H1 (cell line): ENCODE measurements around the gene CLEC3A.

Source experiments
- CTCF ChIP-seq, 3 experiments: IDR thresholded peaks; 1 replicate in 2 of 3; 2 replicates in 1 of 3; pipeline versions ENCODE4 v1.5.1 to v1.6.1; 2011; ENCODE audit warnings: low read length in 3 of 3, mild to moderate bottlenecking in 3 of 3, inconsistent platforms in 2 of 3, low read depth in 1 of 3, moderate library complexity in 1 of 3; ENCODE audit not compliant: insufficient read depth in 1 of 3; ENCODE audit errors: control extremely low read depth in 1 of 3
- E2F6 ChIP-seq: IDR thresholded peaks from 2 replicates; pipeline ENCODE4 v1.6.1; 2012; ENCODE audit warnings: inconsistent platforms
- GABPA ChIP-seq: IDR thresholded peaks from 2 replicates; pipeline ENCODE4 v1.6.1; 2011; ENCODE audit warnings: mild to moderate bottlenecking, low read length, moderate library complexity, borderline replicate concordance; ENCODE audit not compliant: insufficient read depth
- KDM5A ChIP-seq: fragments of 200-600 bp; IDR thresholded peaks from 2 replicates; pipeline ENCODE4 v1.7.1; 2012; ENCODE audit warnings: mild to moderate bottlenecking, low read length, inconsistent platforms, mixed read lengths
- NRF1 ChIP-seq: IDR thresholded peaks from 2 replicates; pipeline ENCODE4 v1.6.1; 2011; ENCODE audit warnings: mild to moderate bottlenecking, low read depth, low read length, improper control_type of control experiment
- POLR2A ChIP-seq, 2 experiments: IDR thresholded peaks; 1 replicate in 1 of 2; 2 replicates in 1 of 2; pipeline ENCODE4 v1.6.1; 2011; ENCODE audit warnings: low read depth in 2 of 2, low read length in 2 of 2, mild to moderate bottlenecking in 2 of 2; ENCODE audit errors: control extremely low read depth in 1 of 2
- RAD21 ChIP-seq, 2 experiments: IDR thresholded peaks in 1 of 2; conservative IDR thresholded peaks in 1 of 2; 2 replicates each; pipeline ENCODE4 v1.6.1; 2011; ENCODE audit warnings: low read depth in 2 of 2, low read length in 2 of 2, improper control_type of control experiment in 1 of 2, inconsistent platforms in 1 of 2, mild to moderate bottlenecking in 1 of 2, moderate library complexity in 1 of 2
- SIN3A ChIP-seq, 2 experiments: IDR thresholded peaks in 1 of 2; conservative IDR thresholded peaks in 1 of 2; 2 replicates each; pipeline ENCODE4 v1.6.1; 2011 to 2012; ENCODE audit warnings: low read length in 2 of 2, improper control_type of control experiment in 1 of 2, low read depth in 1 of 2, mild to moderate bottlenecking in 1 of 2

GRCh38 chr16:78060295-78060694 lies 37.9 kb downstream of the CLEC3A start:
- TF ChIP-seq NRF1: no peak
- peak in 2 of 3 experiments; percentile 9 to 21; a peak in 2 of 4 replicates for TF ChIP-seq CTCF (IDR thresholded peaks at IDR 0.05; ENCODE audit: control extremely low read depth in 1 of 3, insufficient read depth in 1 of 3, low read depth in 1 of 3, low read length in 3 of 3)
- TF ChIP-seq E2F6: no peak
- peak; percentile 22 to 25; a peak in 2 of 4 replicates for TF ChIP-seq RAD21 (IDR thresholded peaks at IDR 0.05 in 1 of 2, conservative IDR thresholded peaks at IDR 0.05 in 1 of 2; ENCODE audit: low read depth in 2 of 2, low read length in 2 of 2)
- no peak for TF ChIP-seq GABPA
- no peak for TF ChIP-seq KDM5A
- no peak for TF ChIP-seq POLR2A (IDR thresholded peaks at IDR 0.05; ENCODE audit: control extremely low read depth in 1 of 2, low read depth in 2 of 2, low read length in 2 of 2)
- TF ChIP-seq SIN3A (conservative IDR thresholded peaks at IDR 0.05 in 1 of 2, IDR thresholded peaks at IDR 0.05 in 1 of 2; ENCODE audit: low read depth in 1 of 2, low read length in 2 of 2): no peak
